Measurements from ENCODE around the gene HRH2. TPM values are rescaled to one million over a fixed set of nuclear protein-coding genes. Genes with fewer than 3 reads are reported as not detected.
"Not testable (repeated sequence)": the region's sequence is repeated elsewhere in the genome, so short reads cannot be mapped to it uniquely, and the experiment has no call there.

HRH2 gene
- total RNA-seq, 1 experiment from 2014 or later, result 9.3 TPM

- DNase-seq (ENCODE audit: low spot score) (no peak), ATAC-seq (no peak)
- H3K4me3 Mint-ChIP-seq, result no peak overlapping the region
- POLR2A ChIA-PET, result no interaction called here
- CTCF ChIA-PET, result interaction anchor here (1.0 to 4.1 kb wide), 7 partner anchors 11 to 182 kb away, joined by 3 to 100 read pairs (median 13); no protein-coding TSS in a partner anchor
- H3K36me3 Mint-ChIP-seq, result peaks cover 40% of the 10 kb centered on the region
- TF ChIP-seq FOXP1 (CRISPR knock-in tag; IDR thresholded peaks at IDR 0.05; ENCODE audit: borderline replicate concordance) (no peak), CTCF (IDR thresholded peaks at IDR 0.05) (no peak), PREB (CRISPR knock-in tag; IDR thresholded peaks at IDR 0.05; ENCODE audit: borderline replicate concordance) (no peak), EMX1 (CRISPR knock-in tag; IDR thresholded peaks at IDR 0.05) (no peak), MLX (CRISPR knock-in tag; IDR thresholded peaks at IDR 0.05) (no peak), OVOL2 (CRISPR knock-in tag; IDR thresholded peaks at IDR 0.05; ENCODE audit: borderline replicate concordance) (no peak), HMGA2 (CRISPR knock-in tag; IDR thresholded peaks at IDR 0.05) (no peak)
- peaks cover 3% of the 10 kb centered on the region; the same call in 1 of the 2 replicates for H3K27me3 Mint-ChIP-seq (ENCODE audit: low read depth)
- H3K4me1 Mint-ChIP-seq, result peaks cover 9% of the 10 kb centered on the region
- H3K9me3 Mint-ChIP-seq, result peaks cover 38% of the 10 kb centered on the region
- no peak overlapping the region for H3K27ac Mint-ChIP-seq
Measured at GRCh38 chr5:175717837-175718236, 60.0 kb downstream of the HRH2 start.

DNA sequence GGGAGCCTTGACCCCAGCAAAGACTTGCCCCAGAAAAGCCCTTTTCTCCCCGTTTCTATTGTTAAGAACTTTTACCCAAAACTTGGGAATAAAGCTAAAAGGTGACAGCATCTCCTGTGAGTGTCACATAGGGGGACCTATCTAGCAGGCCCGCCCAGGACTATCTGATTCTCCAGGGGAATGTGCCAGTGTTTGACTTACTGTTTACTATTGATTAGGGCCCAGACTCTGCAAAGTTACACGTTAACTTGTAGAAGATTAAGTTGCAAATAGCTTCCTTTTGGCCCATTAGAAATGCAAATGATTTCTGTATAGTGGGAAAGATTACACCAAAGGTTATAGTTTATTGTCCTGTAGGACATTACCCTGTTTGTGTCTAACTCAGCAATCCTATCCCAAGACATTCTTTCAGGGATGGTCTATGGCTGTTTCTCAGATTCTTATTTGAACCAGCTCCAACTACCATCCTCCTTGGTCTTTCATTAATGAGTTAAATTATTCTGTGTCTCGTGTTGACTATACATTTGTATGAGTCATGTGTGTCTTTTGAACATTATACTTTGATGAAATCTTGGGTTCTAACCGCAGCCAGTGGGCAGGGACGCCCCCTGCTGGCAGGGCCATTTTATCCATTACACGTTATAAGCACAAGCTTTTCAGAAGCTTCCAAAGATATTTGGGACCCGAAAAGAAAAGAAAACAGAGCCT is 60.7 kb downstream of the HRH2 start:
- ChIA-PET CTCF (interaction anchor here (0.6 to 4.1 kb wide), 33 partner anchors 9 to 275 kb away, joined by 3 to 100 read pairs (median 4); partner anchors contain the start of genes CPLX2, DRD1 and SFXN1), POLR2A (interaction anchor here (0.5 kb wide), 1 partner anchor 124 kb away, joined by 3 read pairs; no protein-coding TSS in a partner anchor)
- H3K4me1 Mint-ChIP-seq, result peaks cover 9% of the 10 kb centered on the region
- peak; percentile 70 for DNase-seq (ENCODE audit: low spot score)
- H3K36me3 Mint-ChIP-seq, result peaks cover 39% of the 10 kb centered on the region
- H3K4me3 Mint-ChIP-seq, result no peak overlapping the region
- peaks cover 3% of the 10 kb centered on the region; the same call in 1 of the 2 replicates for H3K27me3 Mint-ChIP-seq (ENCODE audit: low read depth)
- 0 out of 2 replicates have a peak, but pooled peaks have one; percentile 34 for ATAC-seq
- H3K9me3 Mint-ChIP-seq, result peaks cover 37% of the 10 kb centered on the region
- TF ChIP-seq ZNF121 (CRISPR knock-in tag; IDR thresholded peaks at IDR 0.05), result no peak
- peak; percentile 72 for TF ChIP-seq CTCF (IDR thresholded peaks at IDR 0.05)
- H3K27ac Mint-ChIP-seq, result no peak overlapping the region

GRCh38 chr5:175719109-175719432 is 61.2 kb downstream of the HRH2 start:
- not testable (repeated sequence) for H3K4me1 Mint-ChIP-seq; H3K27ac Mint-ChIP-seq; H3K4me3 Mint-ChIP-seq; H3K27me3 Mint-ChIP-seq (ENCODE audit: low read depth); ATAC-seq
- peak; percentile 1 for DNase-seq (ENCODE audit: low spot score)
- H3K9me3 Mint-ChIP-seq, result peaks cover 32% of the 10 kb centered on the region
- POLR2A ChIA-PET, result interaction anchor here (0.5 kb wide), 1 partner anchor 124 kb away, joined by 3 read pairs; no protein-coding TSS in a partner anchor
- CTCF ChIA-PET, result interaction anchor here (0.6 to 4.1 kb wide), 33 partner anchors 9 to 275 kb away, joined by 3 to 100 read pairs (median 4); partner anchors contain the start of genes CPLX2, DRD1 and SFXN1
- H3K36me3 Mint-ChIP-seq, result peaks cover 35% of the 10 kb centered on the region

All from WTC11 (cell line).